ENCODE data around the gene ATG3. TPM values are rescaled to one million over a fixed set of nuclear protein-coding genes. Genes with fewer than 3 reads are reported as not detected.

ATG3 gene
- total RNA-seq, 1 experiment from 2014 or later: 59.3 TPM

GRCh38 chr3:112569265-112569664 lies 7.5 kb upstream of the ATG3 start:
- Mint-ChIP-seq H3K9me3 (no peaks in the 10 kb centered on the region), H3K36me3 (ENCODE audit: insufficient read depth in 1 of 3, low read depth in 3 of 3) (peaks cover 16 to 62% (median 62%) of the 10 kb centered on the region in 3 experiments; a peak in 6 of 7 replicates), H3K27ac (no peak overlapping the region), H3K27me3 (ENCODE audit: low read depth) (no peaks in the 10 kb centered on the region), H3K4me1 (peaks cover 8 to 17% of the 10 kb centered on the region in 2 experiments), H3K4me3 (no peak overlapping the region)
- H3K27me3 ChIP-seq (ENCODE audit: insufficient read depth, low read length): no peaks in the 10 kb centered on the region
- H3K18ac ChIP-seq (ENCODE audit: insufficient read length, low read depth, low read length): no peak overlapping the region
- no peak overlapping the region for H4K91ac ChIP-seq (ENCODE audit: insufficient read length, low read depth, low read length)
- no peaks in the 10 kb centered on the region for H3K79me2 ChIP-seq (ENCODE audit: insufficient read depth, low read length)
- H2BK12ac ChIP-seq (ENCODE audit: insufficient read length, low read depth, low read length): no peak overlapping the region
- no peak overlapping the region for H3K23ac ChIP-seq (ENCODE audit: insufficient read length, low read depth, low read length)
- no peaks in the 10 kb centered on the region for H3K9me3 ChIP-seq (ENCODE audit: control insufficient read depth, low read depth, low read length)
- no peak overlapping the region for H2BK120ac ChIP-seq (ENCODE audit: low read depth, low read length, poor library complexity, severe bottlenecking)
- DNase-seq: no peak
- H3K23me2 ChIP-seq (ENCODE audit: insufficient read length, low read depth, low read length, poor library complexity, severe bottlenecking): no peaks in the 10 kb centered on the region
- H2BK20ac ChIP-seq (ENCODE audit: low read depth, low read length, poor library complexity, severe bottlenecking): no peak overlapping the region
- TF ChIP-seq CTCF (conservative IDR thresholded peaks at IDR 0.05): no peak
- H3K4me2 ChIP-seq (ENCODE audit: insufficient read depth, insufficient read length, low read length): no peak overlapping the region
- H3K4me1 ChIP-seq (ENCODE audit: insufficient read depth, low read length): no peaks in the 10 kb centered on the region
- no peak overlapping the region for H4K8ac ChIP-seq (replicated peaks; ENCODE audit: insufficient read length, low read depth, low read length)
- H3K27ac ChIP-seq (ENCODE audit: insufficient read length, low read depth, low read length): no peak overlapping the region
- H2BK15ac ChIP-seq (ENCODE audit: low read depth, low read length): no peak overlapping the region
- no CpG with 5 or more reads among the region's 1 CpG for WGBS (ENCODE audit: extremely low coverage, insufficient read length, low lambda C conversion rate)
- H2AFZ ChIP-seq (ENCODE audit: low read length): no peak overlapping the region
- no peak overlapping the region for H3K56ac ChIP-seq (ENCODE audit: insufficient read length, low read depth, low read length)
- H3K9ac ChIP-seq (ENCODE audit: extremely low read depth, insufficient read length, low read length): no peak overlapping the region
- no peak overlapping the region for H2AK5ac ChIP-seq (ENCODE audit: insufficient read length, low read length)
- no peaks in the 10 kb centered on the region for H3K79me1 ChIP-seq (ENCODE audit: insufficient read depth, low read depth, low read length, poor library complexity, severe bottlenecking)
- no peak overlapping the region for H2BK5ac ChIP-seq (ENCODE audit: insufficient read length, low read length)
- no peak overlapping the region for H4K5ac ChIP-seq (ENCODE audit: insufficient read length, low read depth, low read length)
- no peak overlapping the region for H3T11ph ChIP-seq (ENCODE audit: low read length)
- H3K4ac ChIP-seq (ENCODE audit: low read depth, low read length): no peak overlapping the region
- H4K20me1 ChIP-seq (ENCODE audit: control insufficient read depth, insufficient read depth, insufficient read length): no peaks in the 10 kb centered on the region
- H3K14ac ChIP-seq (ENCODE audit: insufficient read depth, low read length): no peak overlapping the region

Data from H9 (cell line).